ENCODE measurements around the gene BDKRB2. TPM values are rescaled to one million over a fixed set of nuclear protein-coding genes. Genes with fewer than 3 reads are reported as not detected.

The BDKRB2 gene
- total and polyA plus RNA-seq, 2 donors (not counting 1 experiment from before 2014, with no cell fraction given) = 24.0 to 91.5 TPM

- H3K9me3 ChIP-seq (ENCODE audit: control insufficient read depth, insufficient read depth, low read depth, low read length) = no peaks in the 10 kb centered on the region
- H3K9ac ChIP-seq (ENCODE audit: insufficient read depth, low read length) = no peak overlapping the region
- no peak overlapping the region for H3K4me3 ChIP-seq (replicated peaks in 1 of 4; ENCODE audit: control extremely low read depth in 1 of 4, insufficient read depth in 1 of 4, low read depth in 3 of 4, low read length in 4 of 4)
- no peak for TF ChIP-seq EZH2 (IDR thresholded peaks at IDR 0.05; ENCODE audit: low read length, missing control alignments)
- TF ChIP-seq CTCF (conservative IDR thresholded peaks at IDR 0.05 in 1 of 2, IDR thresholded peaks at IDR 0.05 in 1 of 2; ENCODE audit: low read depth in 1 of 2, low read length in 2 of 2) = no peak
- H3K27ac ChIP-seq (ENCODE audit: insufficient read depth, low read length) = no peak overlapping the region
- H3K79me2 ChIP-seq (ENCODE audit: control insufficient read depth, insufficient read depth, low read length) = peaks cover 3% of the 10 kb centered on the region
- no peaks in the 10 kb centered on the region for H4K20me1 ChIP-seq (ENCODE audit: control insufficient read depth, extremely low read depth, insufficient read depth, low read length)
- H3K4me1 ChIP-seq (ENCODE audit: control insufficient read depth, extremely low read depth, insufficient read depth, low read length) = peaks cover 7% of the 10 kb centered on the region
- DNase-seq (ENCODE audit: low read depth in 2 of 2) = no peak
- H2AFZ ChIP-seq (ENCODE audit: low read length) = no peak overlapping the region
- H3K27me3 ChIP-seq (ENCODE audit: control insufficient read depth, insufficient read depth, low read length) = no peaks in the 10 kb centered on the region
- no peaks in the 10 kb centered on the region for H3K36me3 ChIP-seq (ENCODE audit: control insufficient read depth, insufficient read depth, low read length)
- H3K4me2 ChIP-seq (ENCODE audit: extremely low read depth, insufficient read depth, low read length) = no peak overlapping the region
These were observed 1.5 kb upstream of the BDKRB2 start for GRCh38 chr14:96203116-96203515.

- Histone ChIP-seq H3K9ac (ENCODE audit: insufficient read depth, low read length) (no peak overlapping the region), H3K79me2 (ENCODE audit: control insufficient read depth, insufficient read depth, low read length) (peaks cover 3% of the 10 kb centered on the region), H3K27me3 (ENCODE audit: control insufficient read depth, insufficient read depth, low read length) (no peaks in the 10 kb centered on the region), H3K27ac (ENCODE audit: insufficient read depth, low read length) (no peak overlapping the region), H4K20me1 (ENCODE audit: control insufficient read depth, extremely low read depth, insufficient read depth, low read length) (no peaks in the 10 kb centered on the region), H3K9me3 (ENCODE audit: control insufficient read depth, insufficient read depth, low read depth, low read length) (no peaks in the 10 kb centered on the region), H3K36me3 (ENCODE audit: control insufficient read depth, insufficient read depth, low read length) (no peaks in the 10 kb centered on the region), H3K4me2 (ENCODE audit: extremely low read depth, insufficient read depth, low read length) (no peak overlapping the region), H3K4me3 (replicated peaks in 1 of 4; ENCODE audit: control extremely low read depth in 1 of 4, insufficient read depth in 1 of 4, low read depth in 3 of 4, low read length in 4 of 4) (peak overlapping the region in 1 of 4 experiments; percentile 81), H3K4me1 (ENCODE audit: control insufficient read depth, extremely low read depth, insufficient read depth, low read length) (peaks cover 7% of the 10 kb centered on the region), H2AFZ (ENCODE audit: low read length) (no peak overlapping the region)
- DNase-seq (ENCODE audit: low read depth in 2 of 2) = peak in 1 of 2 donors; percentile 25
- no peak for TF ChIP-seq EZH2 (IDR thresholded peaks at IDR 0.05; ENCODE audit: low read length, missing control alignments)
- no peak for TF ChIP-seq CTCF (conservative IDR thresholded peaks at IDR 0.05 in 1 of 2, IDR thresholded peaks at IDR 0.05 in 1 of 2; ENCODE audit: low read depth in 1 of 2, low read length in 2 of 2)
These were observed 1.0 kb upstream of the BDKRB2 start for GRCh38 chr14:96203635-96204034.

DNA sequence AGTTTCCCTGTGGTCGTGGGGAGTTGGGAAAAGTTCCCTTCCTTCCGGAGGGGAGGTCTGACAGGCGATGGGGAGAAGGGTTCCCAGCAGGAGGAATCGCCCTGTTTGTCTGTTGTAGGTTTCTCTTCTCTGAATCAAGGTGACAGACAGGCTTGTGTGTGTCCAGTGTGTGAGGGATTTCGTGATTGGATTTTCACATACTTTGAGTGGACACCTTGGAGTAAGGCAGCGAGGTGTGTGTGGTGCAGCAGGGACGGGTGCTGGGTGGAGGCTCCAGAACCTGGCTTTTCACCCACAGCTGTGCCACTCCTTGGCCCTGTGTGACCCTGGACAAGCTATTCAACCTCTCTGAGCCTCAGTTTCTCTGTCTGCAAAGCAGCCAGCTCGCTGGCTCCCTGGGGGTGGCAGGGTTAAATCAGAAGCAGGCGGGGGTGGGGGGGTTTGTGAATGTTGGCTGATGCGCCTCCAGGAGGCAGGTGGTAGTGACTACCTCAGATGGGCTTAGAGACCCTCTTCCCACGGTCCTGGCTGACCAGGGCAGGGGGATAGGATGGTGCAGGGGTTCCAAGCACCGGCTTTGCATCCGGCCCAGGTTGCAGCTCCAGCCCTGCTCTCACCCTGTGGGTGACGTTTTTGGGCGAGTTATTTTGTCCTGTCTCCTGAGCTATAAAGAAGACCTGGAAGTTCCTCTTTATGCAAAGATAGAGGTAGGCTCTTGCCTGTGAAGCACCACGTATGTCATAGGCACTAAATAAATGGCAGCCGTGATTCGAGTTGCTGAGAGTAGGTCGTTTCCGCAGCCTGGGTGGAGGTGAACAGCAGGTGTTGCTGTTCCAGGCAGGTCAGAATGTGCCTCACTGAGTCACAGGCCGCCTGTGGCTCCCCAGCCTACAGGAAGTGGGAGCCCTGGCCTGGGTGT lies 679 bp downstream of the BDKRB2 start:
- Histone ChIP-seq H3K4me3 (replicated peaks in 1 of 4; ENCODE audit: control extremely low read depth in 1 of 4, insufficient read depth in 1 of 4, low read depth in 3 of 4, low read length in 4 of 4) (peak overlapping the region; percentile 31 to 92 (median 74)), H3K27me3 (ENCODE audit: control insufficient read depth, insufficient read depth, low read length) (no peaks in the 10 kb centered on the region), H3K4me1 (ENCODE audit: control insufficient read depth, extremely low read depth, insufficient read depth, low read length) (peaks cover 7% of the 10 kb centered on the region), H3K4me2 (ENCODE audit: extremely low read depth, insufficient read depth, low read length) (peak overlapping the region; percentile 83), H4K20me1 (ENCODE audit: control insufficient read depth, extremely low read depth, insufficient read depth, low read length) (no peaks in the 10 kb centered on the region), H3K79me2 (ENCODE audit: control insufficient read depth, insufficient read depth, low read length) (peaks cover 3% of the 10 kb centered on the region), H3K36me3 (ENCODE audit: control insufficient read depth, insufficient read depth, low read length) (no peaks in the 10 kb centered on the region), H3K9me3 (ENCODE audit: control insufficient read depth, insufficient read depth, low read depth, low read length) (no peaks in the 10 kb centered on the region), H2AFZ (ENCODE audit: low read length) (no peak overlapping the region), H3K9ac (ENCODE audit: insufficient read depth, low read length) (peak overlapping the region; percentile 65), H3K27ac (ENCODE audit: insufficient read depth, low read length) (peak overlapping the region; percentile 59)
- TF ChIP-seq EZH2 (IDR thresholded peaks at IDR 0.05; ENCODE audit: low read length, missing control alignments) (no peak), CTCF (conservative IDR thresholded peaks at IDR 0.05 in 1 of 2, IDR thresholded peaks at IDR 0.05 in 1 of 2; ENCODE audit: low read depth in 1 of 2, low read length in 2 of 2) (no peak)
- no peak for DNase-seq (ENCODE audit: low read depth in 2 of 2)
